ENCODE data around the gene TEKTIP1.

TEKTIP1 gene

GRCh38 chr19:3527238-3527910 lies 11.6 kb upstream of the TEKTIP1 start:
- TF ChIP-seq CREB1 (IDR thresholded peaks at IDR 0.05; ENCODE audit: low read depth), result no peak
- no peak for TF ChIP-seq REST (IDR thresholded peaks at IDR 0.05; ENCODE audit: low read depth)
- no peak for TF ChIP-seq NFIC (IDR thresholded peaks at IDR 0.05)
- no peak for TF ChIP-seq MAX (IDR thresholded peaks at IDR 0.05)

GRCh38 chr19:3528080-3528479 lies 10.9 kb upstream of the TEKTIP1 start:
- TF ChIP-seq TCF12 (IDR thresholded peaks at IDR 0.05; ENCODE audit: low read depth), result no peak
- TF ChIP-seq CREB1 (IDR thresholded peaks at IDR 0.05; ENCODE audit: low read depth), result no peak
- TF ChIP-seq YY1 (IDR thresholded peaks at IDR 0.05; ENCODE audit: low read depth), result no peak
- no peak for TF ChIP-seq ZBTB7A (IDR thresholded peaks at IDR 0.05; ENCODE audit: low read depth)
- TF ChIP-seq EP300 (IDR thresholded peaks at IDR 0.05; ENCODE audit: borderline replicate concordance), result no peak
- no peak for TF ChIP-seq USF1 (IDR thresholded peaks at IDR 0.05)
- no peak for TF ChIP-seq TAF1 (IDR thresholded peaks at IDR 0.05; ENCODE audit: low read depth)
- TF ChIP-seq TEAD4 (IDR thresholded peaks at IDR 0.05), result no peak
- TF ChIP-seq CEBPB (IDR thresholded peaks at IDR 0.05), result no peak
- no peak for TF ChIP-seq EGR1 (IDR thresholded peaks at IDR 0.05)
- TF ChIP-seq MAX (IDR thresholded peaks at IDR 0.05), result no peak
- TF ChIP-seq NFIC (IDR thresholded peaks at IDR 0.05), result no peak
- no peak for TF ChIP-seq RAD21 (IDR thresholded peaks at IDR 0.05; ENCODE audit: low read depth)
- no peak for TF ChIP-seq REST (IDR thresholded peaks at IDR 0.05; ENCODE audit: low read depth)
- no peak for TF ChIP-seq FOXM1 (IDR thresholded peaks at IDR 0.05; ENCODE audit: borderline replicate concordance, low read depth)

GRCh38 chr19:3528539-3529211 lies 10.3 kb upstream of the TEKTIP1 start:
- TF ChIP-seq CREB1 (IDR thresholded peaks at IDR 0.05; ENCODE audit: low read depth) (no peak), CEBPB (IDR thresholded peaks at IDR 0.05) (no peak), REST (IDR thresholded peaks at IDR 0.05; ENCODE audit: low read depth) (no peak), USF1 (IDR thresholded peaks at IDR 0.05) (no peak)

- TF ChIP-seq TCF12 (IDR thresholded peaks at IDR 0.05; ENCODE audit: low read depth) (no peak), NFIC (IDR thresholded peaks at IDR 0.05) (no peak), FOXM1 (IDR thresholded peaks at IDR 0.05; ENCODE audit: borderline replicate concordance, low read depth) (no peak), TAF1 (IDR thresholded peaks at IDR 0.05; ENCODE audit: low read depth) (no peak), TEAD4 (IDR thresholded peaks at IDR 0.05) (no peak), EGR1 (IDR thresholded peaks at IDR 0.05) (no peak), RAD21 (IDR thresholded peaks at IDR 0.05; ENCODE audit: low read depth) (no peak), USF1 (IDR thresholded peaks at IDR 0.05) (no peak), MAX (IDR thresholded peaks at IDR 0.05) (no peak), ZBTB7A (IDR thresholded peaks at IDR 0.05; ENCODE audit: low read depth) (no peak), REST (IDR thresholded peaks at IDR 0.05; ENCODE audit: low read depth) (no peak), YY1 (IDR thresholded peaks at IDR 0.05; ENCODE audit: low read depth) (no peak), EP300 (IDR thresholded peaks at IDR 0.05; ENCODE audit: borderline replicate concordance) (no peak), CREB1 (IDR thresholded peaks at IDR 0.05; ENCODE audit: low read depth) (no peak), CEBPB (IDR thresholded peaks at IDR 0.05) (no peak)
Measured at GRCh38 chr19:3530389-3530788, 8.6 kb upstream of the TEKTIP1 start.

Measured in Ishikawa (cell line).